ENCODE results near the gene FOXP4.

DNA sequence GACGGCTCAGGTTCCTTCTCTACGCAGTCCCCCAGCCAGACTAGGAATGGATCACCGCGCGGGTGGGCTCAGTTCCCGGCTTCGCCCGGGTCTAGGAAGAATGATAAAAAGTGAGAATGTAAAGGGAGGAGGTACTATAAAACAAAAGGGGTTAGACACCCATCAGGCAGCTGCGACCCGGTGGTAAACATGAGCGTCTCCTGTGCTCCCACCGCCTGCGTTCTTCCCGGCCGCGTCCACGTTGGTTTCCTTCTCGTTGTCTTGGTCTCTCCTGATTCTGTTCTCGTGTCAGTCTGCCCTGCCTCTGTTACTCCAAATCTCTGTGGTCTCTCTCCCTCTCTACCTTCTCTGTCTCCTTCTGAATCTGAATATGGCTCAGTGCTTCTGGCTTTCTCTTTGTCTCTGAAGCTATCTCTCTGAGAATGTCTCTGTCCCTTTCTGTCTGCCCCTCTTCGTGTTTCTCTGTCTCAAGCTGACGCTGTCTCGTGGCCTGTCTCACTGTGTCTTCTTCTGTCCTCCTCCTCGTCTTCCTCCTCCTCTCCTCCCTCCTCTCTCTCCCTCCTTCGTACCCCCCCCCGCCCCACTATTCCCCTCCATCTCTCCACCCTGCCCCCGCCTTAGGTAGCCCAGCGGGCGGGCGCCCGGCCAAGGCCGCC is 41.6 kb upstream of the FOXP4 start:
- TF ChIP-seq, protein P1, sequence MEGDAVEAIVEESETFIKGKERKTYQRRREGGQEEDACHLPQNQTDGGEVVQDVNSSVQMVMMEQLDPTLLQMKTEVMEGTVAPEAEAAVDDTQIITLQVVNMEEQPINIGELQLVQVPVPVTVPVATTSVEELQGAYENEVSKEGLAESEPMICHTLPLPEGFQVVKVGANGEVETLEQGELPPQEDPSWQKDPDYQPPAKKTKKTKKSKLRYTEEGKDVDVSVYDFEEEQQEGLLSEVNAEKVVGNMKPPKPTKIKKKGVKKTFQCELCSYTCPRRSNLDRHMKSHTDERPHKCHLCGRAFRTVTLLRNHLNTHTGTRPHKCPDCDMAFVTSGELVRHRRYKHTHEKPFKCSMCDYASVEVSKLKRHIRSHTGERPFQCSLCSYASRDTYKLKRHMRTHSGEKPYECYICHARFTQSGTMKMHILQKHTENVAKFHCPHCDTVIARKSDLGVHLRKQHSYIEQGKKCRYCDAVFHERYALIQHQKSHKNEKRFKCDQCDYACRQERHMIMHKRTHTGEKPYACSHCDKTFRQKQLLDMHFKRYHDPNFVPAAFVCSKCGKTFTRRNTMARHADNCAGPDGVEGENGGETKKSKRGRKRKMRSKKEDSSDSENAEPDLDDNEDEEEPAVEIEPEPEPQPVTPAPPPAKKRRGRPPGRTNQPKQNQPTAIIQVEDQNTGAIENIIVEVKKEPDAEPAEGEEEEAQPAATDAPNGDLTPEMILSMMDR (IDR thresholded peaks at IDR 0.05): no peak
- TF ChIP-seq EZH2 (IDR thresholded peaks at IDR 0.05) (peak; percentile 90), EZH2phosphoT487 (IDR thresholded peaks at IDR 0.05) (peak; percentile 69)

Measured in neural progenitor cell (in vitro differentiated cells).